ENCODE results near the gene KIF6. TPM values are rescaled to one million over a fixed set of nuclear protein-coding genes. Genes with fewer than 3 reads are reported as not detected.
A peak's percentile ranks its signal among the peaks of the same experiment; 100 is the strongest.

KIF6 gene
- total RNA-seq, 1 donor from 2014 or later, result not detected

DNA sequence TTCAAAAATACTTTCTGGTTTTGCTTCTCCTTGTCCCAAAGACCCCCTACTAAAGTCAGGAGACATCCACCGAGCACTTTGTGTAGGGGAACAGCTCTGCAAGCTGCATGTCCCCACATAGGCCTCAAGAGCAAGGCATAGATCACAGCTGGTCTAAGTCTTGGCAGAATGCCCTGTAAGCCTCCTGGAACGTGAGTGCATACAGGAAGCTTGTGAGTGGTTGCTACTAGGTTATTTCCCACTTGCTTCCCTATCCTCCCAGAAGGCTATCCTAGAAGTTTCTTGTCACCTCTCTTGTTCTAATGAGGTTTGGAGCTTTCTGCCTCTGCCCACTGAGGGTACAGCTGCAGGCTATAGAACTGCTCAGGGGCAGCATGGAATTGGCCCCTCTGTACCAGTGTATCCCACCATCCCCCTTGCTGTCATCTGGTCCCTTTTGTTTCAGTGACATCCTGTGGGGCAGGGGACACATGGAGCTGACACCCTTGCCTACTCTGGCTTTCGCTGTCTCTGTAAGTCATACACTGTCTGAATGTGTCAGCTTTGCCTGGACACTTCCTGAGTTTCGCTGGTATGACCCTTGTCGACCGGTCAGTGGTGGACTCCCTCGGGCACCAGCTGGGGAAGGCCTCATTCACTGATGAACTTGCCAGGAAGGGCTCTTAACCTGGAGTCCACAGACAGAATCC, 367.1 kb downstream of the KIF6 start:
- Histone ChIP-seq H3K4me3 (ENCODE audit: low read depth, low read length) (no peak overlapping the region), H3K36me3 (ENCODE audit: control insufficient read depth, insufficient read depth, low read length) (no peaks in the 10 kb centered on the region), H3K27me3 (ENCODE audit: control insufficient read depth, insufficient read depth, low read length) (peaks cover 2% of the 10 kb centered on the region)
- DNase-seq (ENCODE audit: low read depth), result peak; percentile 67
- no peak for FAIRE-seq
- TF ChIP-seq, protein P1, sequence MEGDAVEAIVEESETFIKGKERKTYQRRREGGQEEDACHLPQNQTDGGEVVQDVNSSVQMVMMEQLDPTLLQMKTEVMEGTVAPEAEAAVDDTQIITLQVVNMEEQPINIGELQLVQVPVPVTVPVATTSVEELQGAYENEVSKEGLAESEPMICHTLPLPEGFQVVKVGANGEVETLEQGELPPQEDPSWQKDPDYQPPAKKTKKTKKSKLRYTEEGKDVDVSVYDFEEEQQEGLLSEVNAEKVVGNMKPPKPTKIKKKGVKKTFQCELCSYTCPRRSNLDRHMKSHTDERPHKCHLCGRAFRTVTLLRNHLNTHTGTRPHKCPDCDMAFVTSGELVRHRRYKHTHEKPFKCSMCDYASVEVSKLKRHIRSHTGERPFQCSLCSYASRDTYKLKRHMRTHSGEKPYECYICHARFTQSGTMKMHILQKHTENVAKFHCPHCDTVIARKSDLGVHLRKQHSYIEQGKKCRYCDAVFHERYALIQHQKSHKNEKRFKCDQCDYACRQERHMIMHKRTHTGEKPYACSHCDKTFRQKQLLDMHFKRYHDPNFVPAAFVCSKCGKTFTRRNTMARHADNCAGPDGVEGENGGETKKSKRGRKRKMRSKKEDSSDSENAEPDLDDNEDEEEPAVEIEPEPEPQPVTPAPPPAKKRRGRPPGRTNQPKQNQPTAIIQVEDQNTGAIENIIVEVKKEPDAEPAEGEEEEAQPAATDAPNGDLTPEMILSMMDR (IDR thresholded peaks at IDR 0.05; ENCODE audit: insufficient read depth, low read length, severe bottlenecking), result no peak

DNA sequence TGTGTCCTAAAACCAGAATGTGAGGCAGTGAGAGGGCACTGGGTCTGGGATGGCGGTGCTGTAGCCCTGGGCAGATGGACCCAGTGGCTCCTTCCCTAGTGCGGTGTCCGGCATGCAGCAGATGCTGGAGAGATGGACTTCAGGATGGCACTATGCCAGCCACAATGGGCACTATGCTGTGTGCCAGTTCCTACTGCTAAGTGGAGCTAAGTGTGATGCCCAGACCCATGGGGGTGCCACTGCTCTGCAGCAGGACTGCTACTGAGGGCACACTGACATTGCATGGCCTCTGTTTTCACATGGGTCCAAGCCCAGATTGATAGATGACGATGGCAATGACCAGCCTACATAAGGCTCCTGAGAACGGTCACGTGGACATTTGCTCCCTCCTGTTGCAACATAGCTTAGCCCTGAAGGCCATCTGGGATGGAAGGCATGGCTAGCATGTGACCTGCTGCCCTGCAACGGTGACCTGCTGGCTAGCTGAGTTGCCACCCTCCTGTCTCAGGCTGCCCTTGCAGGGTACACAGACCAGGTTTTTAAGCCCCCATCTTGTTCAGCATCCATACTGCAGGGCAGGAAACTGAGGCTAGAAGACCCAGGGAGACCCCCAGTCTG, 371.4 kb downstream of the KIF6 start:
- DNase-seq (ENCODE audit: low read depth), result no peak
- Histone ChIP-seq H3K27me3 (ENCODE audit: control insufficient read depth, insufficient read depth, low read length) (peaks cover 2% of the 10 kb centered on the region), H3K4me3 (ENCODE audit: low read depth, low read length) (no peak overlapping the region), H3K36me3 (ENCODE audit: control insufficient read depth, insufficient read depth, low read length) (no peaks in the 10 kb centered on the region)
- TF ChIP-seq, protein P1 (IDR thresholded peaks at IDR 0.05; ENCODE audit: insufficient read depth, low read length, severe bottlenecking), result no peak
- FAIRE-seq, result no peak

DNA sequence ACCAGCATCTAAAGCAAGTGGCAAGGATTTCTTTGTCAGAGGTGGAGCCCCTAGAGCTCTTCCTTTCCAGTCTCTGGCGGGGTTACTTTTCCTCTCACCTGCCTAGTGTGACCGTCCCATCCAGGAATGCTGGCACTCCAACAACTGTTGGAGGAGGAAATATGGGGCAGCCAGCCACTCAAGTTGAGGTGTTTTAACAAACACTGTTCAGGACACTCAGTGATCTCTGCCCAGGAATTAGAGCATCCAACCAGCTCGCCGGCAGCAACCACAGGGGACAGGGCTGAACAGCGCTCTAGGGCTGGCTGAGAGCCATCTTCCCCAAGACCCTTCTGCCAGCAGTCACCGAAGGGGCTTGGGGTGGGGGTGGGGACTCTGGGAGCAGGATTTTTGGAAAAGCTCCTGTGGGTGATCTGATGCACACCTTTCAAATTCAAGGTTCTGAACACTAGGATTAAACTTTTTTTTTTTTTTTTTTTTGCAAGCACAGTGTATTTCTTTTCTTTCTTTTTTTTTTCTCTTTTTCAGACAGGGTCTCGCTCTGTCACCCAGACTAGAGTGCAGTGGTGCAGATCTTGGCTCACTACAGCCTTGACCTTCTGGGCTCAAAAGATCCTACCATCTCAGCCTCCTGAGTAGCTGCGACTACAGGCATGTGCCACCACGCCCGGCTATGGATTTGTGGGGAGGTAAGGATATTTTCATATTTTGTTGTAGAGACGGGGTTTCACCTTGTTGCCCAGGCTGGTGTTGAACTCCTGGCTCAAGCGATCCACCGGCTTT, 374.3 kb downstream of the KIF6 start:
- FAIRE-seq (no peak), DNase-seq (ENCODE audit: low read depth) (no peak)
- TF ChIP-seq, protein P1 (IDR thresholded peaks at IDR 0.05; ENCODE audit: insufficient read depth, low read length, severe bottlenecking), result no peak
- no peaks in the 10 kb centered on the region for H3K36me3 ChIP-seq (ENCODE audit: control insufficient read depth, insufficient read depth, low read length)
- no peak overlapping the region for H3K4me3 ChIP-seq (ENCODE audit: low read depth, low read length)
- peaks cover 2% of the 10 kb centered on the region for H3K27me3 ChIP-seq (ENCODE audit: control insufficient read depth, insufficient read depth, low read length)

DNA sequence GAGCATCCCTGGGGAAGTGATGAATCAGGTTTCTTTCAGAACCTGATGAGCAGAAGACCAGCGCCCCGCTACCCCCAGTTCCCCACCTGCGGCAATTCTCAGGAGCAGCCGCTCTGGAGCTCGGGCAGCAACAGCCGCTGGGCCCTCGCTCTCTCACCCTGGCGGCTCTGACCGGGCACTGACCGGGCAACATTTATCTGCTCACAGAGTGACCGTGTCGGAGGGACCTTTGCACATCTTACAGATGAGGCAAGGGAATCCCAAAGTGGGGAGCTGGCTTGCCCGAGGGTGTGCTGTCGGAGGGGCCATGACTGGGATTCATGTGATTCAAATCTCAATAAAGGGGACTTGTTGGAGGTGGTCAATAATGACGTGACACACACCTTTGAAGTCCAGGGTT, 376.5 kb downstream of the KIF6 start:
- Histone ChIP-seq H3K4me3 (ENCODE audit: low read depth, low read length) (no peak overlapping the region), H3K27me3 (ENCODE audit: control insufficient read depth, insufficient read depth, low read length) (no peaks in the 10 kb centered on the region), H3K36me3 (ENCODE audit: control insufficient read depth, insufficient read depth, low read length) (no peaks in the 10 kb centered on the region)
- TF ChIP-seq, protein P1 (IDR thresholded peaks at IDR 0.05; ENCODE audit: insufficient read depth, low read length, severe bottlenecking), result no peak
- no peak for DNase-seq (ENCODE audit: low read depth)
- no peak for FAIRE-seq

DNA sequence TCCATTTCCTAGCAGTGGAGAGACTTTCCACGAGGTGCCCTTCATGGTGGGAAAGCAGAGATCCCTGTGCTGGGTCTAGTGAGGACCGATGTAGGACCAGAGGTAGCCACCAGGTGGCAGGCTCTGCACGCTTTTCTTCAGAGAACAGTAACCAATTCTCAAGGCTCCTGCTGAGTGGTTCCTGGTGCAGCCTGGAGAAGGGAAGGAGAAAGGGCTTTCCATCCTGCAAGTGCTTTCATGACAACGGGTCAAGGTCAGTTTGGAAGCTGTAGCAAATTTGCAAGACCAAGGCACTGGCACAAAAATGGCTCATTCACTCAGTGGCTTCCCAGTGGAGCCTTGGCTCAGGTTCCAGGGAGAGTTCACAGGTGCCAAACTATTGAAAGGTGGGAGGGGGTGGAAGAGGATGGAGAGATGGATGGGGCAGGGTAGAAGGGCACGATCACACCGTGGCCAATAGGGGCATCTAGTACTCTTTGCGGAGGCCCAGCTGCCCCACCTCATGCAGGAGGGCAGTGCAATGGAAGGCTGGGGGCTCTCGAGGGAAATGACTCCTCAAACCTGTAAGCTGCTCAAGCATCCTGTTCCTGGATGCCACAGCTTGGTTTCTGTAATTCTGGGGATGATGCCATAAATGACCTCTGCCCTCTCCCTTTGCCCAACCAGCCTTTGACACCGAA, 377.2 kb downstream of the KIF6 start:
- FAIRE-seq (no peak), DNase-seq (ENCODE audit: low read depth) (peak; percentile 42)

More for the DNA sequence above, 377.2 kb downstream of the KIF6 start:
- H3K4me3 ChIP-seq (ENCODE audit: low read depth, low read length), result no peak overlapping the region
- H3K27me3 ChIP-seq (ENCODE audit: control insufficient read depth, insufficient read depth, low read length), result no peaks in the 10 kb centered on the region
- TF ChIP-seq, protein P1 (IDR thresholded peaks at IDR 0.05; ENCODE audit: insufficient read depth, low read length, severe bottlenecking), result peak; percentile 95
- no peaks in the 10 kb centered on the region for H3K36me3 ChIP-seq (ENCODE audit: control insufficient read depth, insufficient read depth, low read length)

Data from bronchial epithelial cell (primary cell).